ENCODE data around the gene GINS2.

- TF ChIP-seq, protein P1, sequence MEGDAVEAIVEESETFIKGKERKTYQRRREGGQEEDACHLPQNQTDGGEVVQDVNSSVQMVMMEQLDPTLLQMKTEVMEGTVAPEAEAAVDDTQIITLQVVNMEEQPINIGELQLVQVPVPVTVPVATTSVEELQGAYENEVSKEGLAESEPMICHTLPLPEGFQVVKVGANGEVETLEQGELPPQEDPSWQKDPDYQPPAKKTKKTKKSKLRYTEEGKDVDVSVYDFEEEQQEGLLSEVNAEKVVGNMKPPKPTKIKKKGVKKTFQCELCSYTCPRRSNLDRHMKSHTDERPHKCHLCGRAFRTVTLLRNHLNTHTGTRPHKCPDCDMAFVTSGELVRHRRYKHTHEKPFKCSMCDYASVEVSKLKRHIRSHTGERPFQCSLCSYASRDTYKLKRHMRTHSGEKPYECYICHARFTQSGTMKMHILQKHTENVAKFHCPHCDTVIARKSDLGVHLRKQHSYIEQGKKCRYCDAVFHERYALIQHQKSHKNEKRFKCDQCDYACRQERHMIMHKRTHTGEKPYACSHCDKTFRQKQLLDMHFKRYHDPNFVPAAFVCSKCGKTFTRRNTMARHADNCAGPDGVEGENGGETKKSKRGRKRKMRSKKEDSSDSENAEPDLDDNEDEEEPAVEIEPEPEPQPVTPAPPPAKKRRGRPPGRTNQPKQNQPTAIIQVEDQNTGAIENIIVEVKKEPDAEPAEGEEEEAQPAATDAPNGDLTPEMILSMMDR (IDR thresholded peaks at IDR 0.05): no peak
- no peak for TF ChIP-seq POLR2A (IDR thresholded peaks at IDR 0.05)
These were observed 27.4 kb upstream of the GINS2 start for GRCh38 chr16:85716022-85716679.

Data from adrenal gland (tissue), 5 donors.